IPS-15b (cell line): Measurements from ENCODE around the gene ARL2BP.

Experiments used
- H3K27me3 ChIP-seq: one replicate; pipeline ENCODE4 v1.6.1; 2013; ENCODE audit warnings: low read length; ENCODE audit not compliant: control insufficient read depth, insufficient read depth
- H3K36me3 ChIP-seq: one replicate; pipeline ENCODE4 v1.6.1; 2013; ENCODE audit warnings: low read length; ENCODE audit not compliant: control insufficient read depth, insufficient read depth
- H3K4me1 ChIP-seq: one replicate; pipeline ENCODE4 v1.6.1; 2013; ENCODE audit warnings: mild to moderate bottlenecking, low read length; ENCODE audit not compliant: control insufficient read depth, insufficient read depth
- H3K4me3 ChIP-seq: one replicate; pipeline ENCODE4 v1.5.1; 2013; ENCODE audit warnings: low read depth, low read length
- H3K9ac ChIP-seq: one replicate; pipeline ENCODE4 v1.6.1; 2013; ENCODE audit warnings: low read depth, mild to moderate bottlenecking, low read length
- H3K9me3 ChIP-seq: one replicate; pipeline ENCODE4 v1.6.1; 2013; ENCODE audit warnings: mild to moderate bottlenecking, low read length; ENCODE audit not compliant: control insufficient read depth, insufficient read depth

The ARL2BP gene

DNA sequence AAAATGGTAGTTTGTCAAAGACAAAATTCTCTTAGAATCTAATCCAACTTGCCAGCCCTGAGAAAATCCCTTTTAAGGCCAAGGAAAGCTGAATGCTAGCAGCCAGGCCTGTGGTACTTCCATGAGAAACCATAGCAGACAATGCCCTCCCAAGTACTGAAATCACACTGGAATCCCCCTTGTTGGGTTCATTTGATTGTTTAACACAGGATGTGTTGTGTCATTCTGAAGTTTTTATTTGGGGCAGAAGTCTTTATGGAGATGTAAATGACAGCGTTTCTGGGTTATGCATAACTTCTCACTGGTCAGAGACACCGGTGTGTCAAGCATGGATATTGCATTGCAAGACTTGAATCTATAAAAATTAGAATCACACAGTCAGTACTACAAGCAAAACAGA, 6.0 kb upstream of the ARL2BP start:
- no peaks in the 10 kb centered on the region for H3K36me3 ChIP-seq
- no peak overlapping the region for H3K9ac ChIP-seq
- H3K27me3 ChIP-seq: no peaks in the 10 kb centered on the region
- no peak overlapping the region for H3K4me3 ChIP-seq
- no peaks in the 10 kb centered on the region for H3K4me1 ChIP-seq
- no peaks in the 10 kb centered on the region for H3K9me3 ChIP-seq

DNA sequence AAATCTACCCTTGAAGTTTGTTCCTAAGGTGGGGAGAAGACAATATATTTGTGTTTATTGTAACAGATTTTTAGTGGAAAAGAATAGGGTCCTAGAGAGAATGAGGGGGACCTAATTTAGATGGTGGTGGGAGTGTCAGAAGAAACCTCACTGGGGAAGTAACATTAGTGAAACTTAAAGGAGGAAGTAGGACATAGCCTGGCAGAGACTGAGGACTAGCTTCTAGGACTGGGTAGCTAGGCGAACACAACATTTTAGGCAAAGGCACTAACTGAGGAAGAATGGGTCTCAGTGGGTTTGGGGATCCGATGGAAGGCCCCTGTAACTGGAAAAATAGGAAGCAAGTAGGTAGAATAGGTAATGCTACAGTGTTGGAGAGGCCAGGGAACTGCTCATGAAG, 4.2 kb upstream of the ARL2BP start:
- H3K9me3 ChIP-seq: no peaks in the 10 kb centered on the region
- no peak overlapping the region for H3K9ac ChIP-seq
- H3K4me3 ChIP-seq: no peak overlapping the region
- no peaks in the 10 kb centered on the region for H3K4me1 ChIP-seq
- no peaks in the 10 kb centered on the region for H3K27me3 ChIP-seq
- no peaks in the 10 kb centered on the region for H3K36me3 ChIP-seq

DNA sequence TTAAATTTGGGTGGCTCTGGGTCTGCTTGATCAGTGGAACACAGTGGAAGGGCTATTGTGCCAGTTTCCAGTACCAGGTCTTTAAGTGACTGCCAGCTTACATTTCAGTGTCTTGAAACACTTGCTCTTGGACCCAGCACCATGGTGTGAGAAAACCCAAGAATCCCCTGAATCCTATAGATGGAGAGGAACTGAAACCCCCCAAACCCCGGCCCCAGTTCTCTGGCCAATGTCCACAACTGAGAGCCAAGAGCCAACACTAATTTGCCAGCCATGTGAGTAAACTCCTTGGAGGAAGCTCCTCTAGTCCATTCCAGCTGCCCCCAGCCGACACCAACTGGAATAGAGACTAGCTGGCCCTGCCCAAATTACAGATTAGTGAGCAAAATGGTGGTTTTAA, 2.4 kb upstream of the ARL2BP start:
- H3K9ac ChIP-seq: no peak overlapping the region
- H3K9me3 ChIP-seq: no peaks in the 10 kb centered on the region
- no peak overlapping the region for H3K4me3 ChIP-seq
- no peaks in the 10 kb centered on the region for H3K36me3 ChIP-seq
- H3K4me1 ChIP-seq: no peaks in the 10 kb centered on the region
- no peaks in the 10 kb centered on the region for H3K27me3 ChIP-seq

DNA sequence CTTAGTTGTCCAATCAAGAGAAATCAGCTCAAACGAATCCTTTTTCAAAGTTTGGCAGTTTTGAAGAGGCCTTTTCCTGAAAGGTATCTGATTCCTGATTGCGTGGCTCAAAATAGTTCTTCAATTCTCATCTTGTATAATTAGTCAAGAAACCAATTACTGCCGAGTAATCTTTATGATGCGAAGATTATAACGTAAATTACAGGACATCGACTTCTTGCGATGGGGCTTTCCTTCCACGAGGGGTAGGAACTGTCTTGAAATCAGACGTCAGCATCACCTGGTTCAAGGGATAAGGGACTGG, 644 bp upstream of the ARL2BP start:
- Histone ChIP-seq H3K4me1 (no peaks in the 10 kb centered on the region), H3K9ac (no peak overlapping the region), H3K27me3 (no peaks in the 10 kb centered on the region), H3K9me3 (no peaks in the 10 kb centered on the region), H3K36me3 (no peaks in the 10 kb centered on the region), H3K4me3 (peak overlapping the region; percentile 60)

DNA sequence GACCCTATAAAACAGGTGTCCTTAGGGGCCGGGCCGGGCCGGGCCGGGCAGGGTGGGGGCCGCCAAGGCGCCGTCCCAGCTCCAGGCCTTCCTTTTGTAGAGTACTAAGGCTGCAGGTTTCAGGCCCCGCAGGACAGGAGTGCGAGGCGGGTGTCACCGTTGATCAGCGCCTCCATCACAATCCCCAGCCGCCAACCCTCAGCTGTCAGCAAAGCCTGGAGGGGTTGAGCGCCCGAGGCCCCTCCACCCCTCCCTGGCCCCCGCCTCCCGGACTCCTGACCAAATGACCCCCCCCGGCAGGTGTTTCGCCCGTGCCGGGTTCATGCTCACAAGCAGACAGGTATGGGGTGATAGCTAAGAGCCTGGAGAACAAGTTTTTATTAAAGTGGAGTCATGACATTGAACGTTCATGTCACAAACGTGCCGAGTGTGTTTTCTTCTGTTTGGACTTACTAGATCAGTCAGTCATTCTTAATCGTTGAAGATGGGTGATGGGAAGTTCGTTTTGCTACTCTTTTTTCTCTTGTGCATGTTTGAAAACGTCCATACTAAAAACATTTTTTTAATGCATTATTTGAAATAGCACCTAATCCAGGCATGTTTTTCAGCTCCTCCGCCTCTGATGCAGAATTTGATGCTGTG, 534 bp downstream of the ARL2BP start:
- Histone ChIP-seq H3K4me3 (peak overlapping the region; percentile 56), H3K36me3 (no peaks in the 10 kb centered on the region), H3K27me3 (no peaks in the 10 kb centered on the region), H3K9me3 (no peaks in the 10 kb centered on the region), H3K9ac (peak overlapping the region; percentile 58), H3K4me1 (no peaks in the 10 kb centered on the region)

DNA sequence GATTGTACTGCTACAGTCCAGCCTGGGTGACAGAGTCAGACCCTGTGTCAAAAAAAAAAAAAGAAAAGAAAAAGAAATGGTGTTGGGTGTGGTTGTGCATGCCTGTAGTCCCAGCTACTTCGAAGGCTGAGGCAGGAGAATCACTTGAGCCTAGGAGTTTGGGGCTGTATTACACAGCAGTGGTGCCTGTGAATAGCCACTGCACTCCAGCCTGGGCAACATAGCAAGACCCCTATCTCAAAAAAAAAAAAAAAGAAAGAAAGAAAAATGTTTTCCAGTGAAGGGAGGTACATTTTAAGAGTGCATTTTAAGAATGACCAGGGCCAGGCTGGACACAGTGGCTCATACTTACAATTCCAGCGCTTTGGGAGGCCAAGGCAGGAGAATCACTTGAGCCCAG, 6.3 kb downstream of the ARL2BP start:
- Histone ChIP-seq H3K4me1 (no peaks in the 10 kb centered on the region), H3K9ac (no peak overlapping the region), H3K4me3 (no peak overlapping the region), H3K9me3 (no peaks in the 10 kb centered on the region), H3K36me3 (no peaks in the 10 kb centered on the region), H3K27me3 (no peaks in the 10 kb centered on the region)

DNA sequence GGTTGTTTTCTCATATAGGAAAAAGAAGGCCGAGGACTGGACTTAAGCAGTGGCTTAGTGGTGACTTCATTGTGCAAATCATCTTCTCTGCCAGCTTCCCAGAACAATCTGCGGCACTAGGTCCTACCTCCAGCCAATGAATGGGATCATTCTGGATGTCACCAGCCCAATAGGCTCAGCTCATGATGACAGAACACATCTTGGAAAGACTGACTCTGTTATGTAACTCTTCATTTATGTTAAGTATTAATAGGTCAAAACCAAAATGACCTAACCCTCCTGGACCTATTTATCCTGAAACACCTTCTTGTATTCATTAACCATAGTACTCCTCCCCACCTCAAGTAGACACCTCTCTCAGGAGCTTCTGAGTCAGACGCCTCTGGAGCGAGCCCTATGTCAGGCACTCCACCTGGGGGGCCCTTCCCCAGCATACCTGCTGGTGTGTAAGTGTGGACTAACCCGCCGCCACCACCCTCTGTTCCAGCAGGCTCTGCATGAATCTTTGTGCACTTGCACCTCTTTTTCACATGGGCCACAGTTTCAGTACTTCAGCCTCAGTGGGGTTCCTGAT, 7.2 kb downstream of the ARL2BP start:
- H3K4me1 ChIP-seq: no peaks in the 10 kb centered on the region
- H3K27me3 ChIP-seq: no peaks in the 10 kb centered on the region
- H3K36me3 ChIP-seq: no peaks in the 10 kb centered on the region
- no peak overlapping the region for H3K4me3 ChIP-seq
- H3K9ac ChIP-seq: no peak overlapping the region
- no peaks in the 10 kb centered on the region for H3K9me3 ChIP-seq

DNA sequence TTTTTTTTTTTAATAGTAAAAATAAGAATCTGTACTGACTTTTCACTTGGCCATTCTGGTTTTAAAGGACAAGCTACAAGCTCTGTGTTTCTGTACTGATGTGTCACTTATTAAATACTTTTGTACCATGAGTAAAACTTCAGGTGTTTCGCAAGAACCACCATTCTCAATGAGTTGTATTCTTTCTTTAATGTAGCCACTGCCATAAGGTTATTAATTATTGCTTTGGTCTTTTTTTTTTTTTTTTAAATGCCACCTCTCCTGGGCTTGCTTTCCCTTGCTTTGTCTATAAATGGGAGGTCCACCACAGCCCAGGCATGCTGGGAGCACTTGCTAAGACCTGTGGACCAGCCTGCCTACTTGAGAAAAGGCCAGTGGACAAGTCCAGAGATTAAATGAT, 8.4 kb downstream of the ARL2BP start:
- Histone ChIP-seq H3K4me3 (no peak overlapping the region), H3K9me3 (no peaks in the 10 kb centered on the region), H3K4me1 (no peaks in the 10 kb centered on the region), H3K36me3 (no peaks in the 10 kb centered on the region), H3K27me3 (no peaks in the 10 kb centered on the region), H3K9ac (no peak overlapping the region)

DNA sequence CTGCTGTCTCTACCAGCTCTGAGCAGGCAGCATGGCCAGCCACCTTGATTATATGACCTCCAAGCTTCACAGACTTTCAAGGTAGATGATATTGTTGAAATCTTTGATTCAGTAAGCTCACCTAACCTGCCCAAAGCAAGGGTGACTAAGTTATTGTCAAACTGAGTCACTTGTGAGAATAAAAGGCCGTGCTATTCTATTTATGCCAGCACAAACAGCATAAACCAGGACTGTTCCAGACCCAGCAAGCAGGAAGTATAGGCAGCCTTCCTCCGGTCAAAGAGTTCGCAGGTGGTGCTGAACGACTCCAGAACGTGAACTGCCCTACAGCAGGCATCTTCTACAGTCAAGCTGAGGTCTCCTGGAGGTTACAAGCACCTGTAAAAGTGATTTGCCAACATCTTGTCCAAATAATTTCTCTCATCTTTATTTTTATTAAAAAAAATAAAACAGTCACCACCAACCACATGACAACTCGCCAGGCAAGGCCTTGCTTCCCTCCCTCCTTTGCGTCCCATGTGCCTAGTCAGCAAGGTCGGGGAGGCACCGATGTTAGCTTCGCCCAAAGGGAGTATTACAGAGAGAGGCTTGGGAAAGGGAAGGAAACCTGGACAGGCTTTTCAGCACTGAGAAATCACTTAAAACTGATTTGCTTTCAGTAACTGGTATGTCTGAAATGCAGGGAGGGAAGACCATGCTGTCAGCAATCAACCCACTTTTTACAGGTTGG, 10.8 kb downstream of the ARL2BP start:
- H3K4me3 ChIP-seq: no peak overlapping the region
- no peaks in the 10 kb centered on the region for H3K27me3 ChIP-seq
- peaks cover 7% of the 10 kb centered on the region for H3K4me1 ChIP-seq
- no peak overlapping the region for H3K9ac ChIP-seq
- no peaks in the 10 kb centered on the region for H3K9me3 ChIP-seq
- no peaks in the 10 kb centered on the region for H3K36me3 ChIP-seq

DNA sequence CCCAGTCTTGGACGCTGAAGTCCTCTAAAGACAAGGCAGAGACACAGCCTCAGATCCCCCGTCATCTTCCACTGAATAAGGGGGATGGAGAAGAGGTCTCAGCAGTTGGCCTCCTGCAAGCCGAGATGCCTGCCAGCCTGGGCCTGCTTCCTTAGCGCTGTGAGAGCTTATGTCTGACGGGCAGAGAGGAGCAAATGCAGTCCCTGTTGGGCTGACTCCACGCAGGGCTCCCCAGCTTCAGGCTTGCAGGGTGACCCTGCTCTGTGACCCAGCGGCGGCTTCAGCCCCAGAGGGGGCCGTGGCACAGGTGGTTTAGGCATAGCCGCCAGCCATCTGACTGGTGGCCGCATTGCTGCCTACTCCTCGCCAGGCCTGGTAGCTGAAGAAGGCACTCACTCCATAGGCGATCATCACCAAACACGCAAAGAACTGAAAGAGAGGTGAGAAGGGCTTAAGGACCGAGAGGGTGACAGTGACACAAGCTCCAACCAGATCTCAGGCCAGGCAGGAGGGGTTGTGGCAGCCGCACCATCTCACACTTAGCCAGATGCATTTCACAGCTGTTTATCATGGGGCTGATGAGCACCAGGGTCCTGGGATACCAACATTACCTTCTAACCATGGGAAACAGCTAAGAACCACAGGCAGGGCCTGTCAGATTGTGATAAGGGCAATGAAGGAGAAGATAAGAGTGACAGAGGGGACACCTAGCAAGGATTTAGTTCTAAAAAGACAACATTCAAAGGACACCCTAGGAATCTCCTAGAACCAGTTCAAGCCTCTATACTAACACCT, 11.7 kb downstream of the ARL2BP start:
- Histone ChIP-seq H3K4me1 (peaks cover 7% of the 10 kb centered on the region), H3K9ac (no peak overlapping the region), H3K4me3 (no peak overlapping the region), H3K9me3 (no peaks in the 10 kb centered on the region), H3K27me3 (no peaks in the 10 kb centered on the region), H3K36me3 (no peaks in the 10 kb centered on the region)

DNA sequence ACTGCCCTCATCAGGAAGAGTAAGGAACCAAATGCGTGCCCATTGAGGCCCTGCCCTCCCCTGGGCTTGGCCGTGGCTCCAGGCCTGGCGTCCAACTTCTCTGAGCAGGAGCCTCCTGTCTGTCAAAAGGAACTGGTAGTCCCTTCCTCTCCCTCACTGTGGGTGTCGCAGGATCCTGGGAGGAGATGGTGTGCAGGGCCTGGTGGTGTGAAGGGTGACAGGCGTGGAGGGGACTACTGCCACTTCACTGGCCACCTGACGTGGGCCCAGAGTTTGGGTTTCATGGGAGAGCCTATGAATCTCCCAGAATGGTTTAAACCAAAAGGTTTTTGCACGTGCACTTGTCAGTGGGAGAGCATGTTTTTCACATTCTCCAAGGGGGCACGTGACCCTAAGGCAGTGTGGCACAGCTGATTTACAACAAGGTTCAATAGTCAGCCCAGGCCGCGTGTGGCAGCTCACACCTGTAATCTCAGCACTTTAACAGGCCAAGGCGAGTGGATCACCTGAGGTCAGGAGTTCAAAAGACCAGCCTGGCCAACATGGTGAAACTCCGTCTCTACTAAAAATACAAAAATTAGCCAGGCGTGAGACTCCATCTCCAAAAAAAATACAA, 12.5 kb downstream of the ARL2BP start:
- H3K4me1 ChIP-seq: peaks cover 7% of the 10 kb centered on the region
- no peak overlapping the region for H3K9ac ChIP-seq
- H3K9me3 ChIP-seq: no peaks in the 10 kb centered on the region
- H3K36me3 ChIP-seq: no peaks in the 10 kb centered on the region
- H3K4me3 ChIP-seq: no peak overlapping the region
- H3K27me3 ChIP-seq: no peaks in the 10 kb centered on the region
